ENCODE data around the gene GJB2.

The GJB2 gene

GRCh38 chr13:20141238-20142022 is 51.3 kb downstream of the GJB2 start:
- no peak for DNase-seq (ENCODE audit: low read depth)
- no peak overlapping the region for H3K4me3 ChIP-seq (ENCODE audit: low read depth, low read length)
- TF ChIP-seq MAX (IDR thresholded peaks at IDR 0.05; ENCODE audit: low read depth, low read length), result no peak
- no peak for TF ChIP-seq CTCF (IDR thresholded peaks at IDR 0.05; ENCODE audit: low read depth, low read length)
- TF ChIP-seq POLR2A (IDR thresholded peaks at IDR 0.05; ENCODE audit: extremely low read depth, insufficient read length), result no peak

GRCh38 chr13:20140487-20140886 is 52.3 kb downstream of the GJB2 start:
- TF ChIP-seq POLR2A (IDR thresholded peaks at IDR 0.05; ENCODE audit: extremely low read depth, insufficient read length), result no peak
- TF ChIP-seq MAX (IDR thresholded peaks at IDR 0.05; ENCODE audit: low read depth, low read length), result no peak
- TF ChIP-seq CTCF (IDR thresholded peaks at IDR 0.05; ENCODE audit: low read depth, low read length), result no peak
- no peak for TF ChIP-seq MYC (IDR thresholded peaks at IDR 0.05; ENCODE audit: low read depth, low read length)
- H3K4me3 ChIP-seq (ENCODE audit: low read depth, low read length), result no peak overlapping the region
- no peak for DNase-seq (ENCODE audit: low read depth)

GRCh38 chr13:20137875-20138274 is 54.9 kb downstream of the GJB2 start:
- DNase-seq (ENCODE audit: low read depth), result no peak
- TF ChIP-seq MAX (IDR thresholded peaks at IDR 0.05; ENCODE audit: low read depth, low read length) (no peak), MYC (IDR thresholded peaks at IDR 0.05; ENCODE audit: low read depth, low read length) (no peak), POLR2A (IDR thresholded peaks at IDR 0.05; ENCODE audit: extremely low read depth, insufficient read length) (no peak), CTCF (IDR thresholded peaks at IDR 0.05; ENCODE audit: low read depth, low read length) (no peak)
- no peak overlapping the region for H3K4me3 ChIP-seq (ENCODE audit: low read depth, low read length)

Data from NB4 (cell line).